Glutamatergic neuron (in vitro differentiated cells): ENCODE results near the gene SECTM1. TPM values are rescaled to one million over a fixed set of nuclear protein-coding genes. Genes with fewer than 3 reads are reported as not detected.
A peak's percentile ranks its signal among the peaks of the same experiment; 100 is the strongest.

ENCODE experiments used
- DNase-seq: peaks from one replicate; pipeline ENCODE4 v3.0.0; 2022
- H3K27ac Mint-ChIP-seq: one replicate; pipeline ENCODE4 v1.8.0; 2020; ENCODE audit warnings: mild to moderate bottlenecking, mixed read lengths, inconsistent platforms; ENCODE audit not compliant: unreplicated experiment
- H3K27me3 Mint-ChIP-seq: one replicate; pipeline ENCODE4 v1.8.0; 2020; ENCODE audit warnings: mild to moderate bottlenecking, moderate library complexity, mixed read lengths, inconsistent platforms; ENCODE audit not compliant: unreplicated experiment
- H3K36me3 Mint-ChIP-seq: one replicate; pipeline ENCODE4 v1.8.0; 2020; ENCODE audit warnings: mild to moderate bottlenecking, mixed read lengths, inconsistent platforms; ENCODE audit not compliant: unreplicated experiment
- H3K4me1 Mint-ChIP-seq: one replicate; pipeline ENCODE4 v1.8.0; 2020; ENCODE audit warnings: mild to moderate bottlenecking, low read depth, mixed read lengths, inconsistent platforms; ENCODE audit not compliant: unreplicated experiment
- H3K4me3 Mint-ChIP-seq: one replicate; pipeline ENCODE4 v1.8.0; 2020; ENCODE audit warnings: mild to moderate bottlenecking, mixed read lengths, inconsistent platforms; ENCODE audit not compliant: unreplicated experiment
- H3K9me3 Mint-ChIP-seq: one replicate; pipeline ENCODE4 v1.8.0; 2020; ENCODE audit warnings: mild to moderate bottlenecking, moderate library complexity, mixed read lengths, inconsistent platforms; ENCODE audit not compliant: unreplicated experiment
- CTCF ChIP-seq: fragments of 200-600 bp; sonication (generic); IDR thresholded peaks from one replicate; pipeline ENCODE4 v1.5.0; 2021; ENCODE audit not compliant: partially characterized antibody, unreplicated experiment
- total RNA-seq: library from RNA; stranded (reverse); fragmentation: NEBNext Ultra II Directional; extraction: Animal tissue kit (Norgen Biotek cat#: 25700); gene quantifications from one replicate; pipeline ENCODE4 v1.2.1, GENCODE V29; 2021; ENCODE audit not compliant: unreplicated experiment

The SECTM1 gene
- total RNA-seq, 1 donor from 2014 or later: 0.29 TPM

GRCh38 chr17:82314012-82314726 is 19.4 kb downstream of the SECTM1 start:
- Mint-ChIP-seq H3K4me1 (peaks cover 3% of the 10 kb centered on the region), H3K27me3 (peaks cover 6% of the 10 kb centered on the region), H3K27ac (no peak overlapping the region), H3K36me3 (no peaks in the 10 kb centered on the region), H3K9me3 (no peaks in the 10 kb centered on the region), H3K4me3 (no peak overlapping the region)
- TF ChIP-seq CTCF: no peak
- DNase-seq: peak; percentile 24

GRCh38 chr17:82313195-82314011 is 20.2 kb downstream of the SECTM1 start:
- Mint-ChIP-seq H3K9me3 (no peaks in the 10 kb centered on the region), H3K4me1 (peaks cover 3% of the 10 kb centered on the region), H3K27me3 (peaks cover 9% of the 10 kb centered on the region), H3K4me3 (peak overlapping the region; percentile 23), H3K27ac (no peak overlapping the region), H3K36me3 (no peaks in the 10 kb centered on the region)
- no peak for TF ChIP-seq CTCF
- DNase-seq: no peak

GRCh38 chr17:82311971-82312370 is 21.6 kb downstream of the SECTM1 start:
- H3K27ac Mint-ChIP-seq: no peak overlapping the region
- no peaks in the 10 kb centered on the region for H3K36me3 Mint-ChIP-seq
- H3K9me3 Mint-ChIP-seq: no peaks in the 10 kb centered on the region
- no peak for TF ChIP-seq CTCF
- peaks cover 3% of the 10 kb centered on the region for H3K4me1 Mint-ChIP-seq
- no peak overlapping the region for H3K4me3 Mint-ChIP-seq
- no peak for DNase-seq
- peaks cover 9% of the 10 kb centered on the region for H3K27me3 Mint-ChIP-seq

GRCh38 chr17:82310877-82311276 is 22.7 kb downstream of the SECTM1 start:
- no peak overlapping the region for H3K27ac Mint-ChIP-seq
- peaks cover 8% of the 10 kb centered on the region for H3K27me3 Mint-ChIP-seq
- H3K4me1 Mint-ChIP-seq: peaks cover 3% of the 10 kb centered on the region
- DNase-seq: no peak
- TF ChIP-seq CTCF: no peak
- H3K36me3 Mint-ChIP-seq: no peaks in the 10 kb centered on the region
- no peak overlapping the region for H3K4me3 Mint-ChIP-seq
- peaks cover 1% of the 10 kb centered on the region for H3K9me3 Mint-ChIP-seq
